CD4-positive, alpha-beta T cell treated with Interleukin-2 at 100 ng/mL for 4 hours (primary cell): ENCODE measurements around the gene ERICH6.

Experiments used
- DNase-seq: peaks from one replicate; pipeline ENCODE4 v3.0.0-alpha.2; 2020; ENCODE audit warnings: low spot score

ERICH6 gene

GRCh38 chr3:150613034-150613433 lies 90.7 kb downstream of the ERICH6 start:
- DNase-seq, result no peak

DNA sequence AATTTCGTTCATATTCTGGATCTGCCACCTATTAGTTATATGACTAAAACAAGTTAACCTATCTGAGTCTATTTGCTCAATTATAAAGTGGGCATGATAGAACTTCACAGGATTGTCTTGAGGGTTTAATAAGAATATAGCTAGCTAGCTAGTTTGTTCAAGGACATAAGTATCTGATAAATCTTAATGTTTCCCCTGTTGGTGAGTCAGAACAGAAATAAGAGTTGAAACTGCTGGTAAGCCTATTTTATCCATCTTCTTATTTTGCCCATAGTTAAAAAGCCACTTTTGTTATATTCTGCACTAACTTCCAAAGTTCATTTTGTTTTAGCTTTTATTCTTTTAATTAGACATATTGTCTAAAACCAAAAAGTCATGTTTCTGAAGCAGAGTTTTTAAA lies 91.2 kb downstream of the ERICH6 start:
- no peak for DNase-seq

DNA sequence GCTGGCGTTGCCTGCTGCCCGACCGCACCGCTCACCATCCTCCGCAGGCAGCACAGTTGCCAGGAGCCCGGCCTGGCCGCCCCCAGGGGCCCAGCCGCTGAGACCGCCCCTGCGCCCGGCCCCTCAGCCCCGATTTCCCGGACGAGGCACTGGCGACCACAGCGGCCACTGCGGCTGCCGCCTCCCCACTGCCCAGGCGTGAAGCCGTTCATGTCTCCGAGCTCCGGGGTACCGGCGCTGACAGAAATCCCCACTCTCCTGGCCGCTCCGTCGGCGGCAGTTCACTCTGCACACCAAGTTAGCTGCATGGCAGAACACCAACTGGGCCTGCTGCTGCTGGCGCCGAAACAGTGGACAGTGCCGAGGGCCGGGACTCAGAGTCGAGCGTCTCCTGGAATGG lies 92.1 kb downstream of the ERICH6 start:
- no peak for DNase-seq

- DNase-seq, result no peak
Observed at GRCh38 chr3:150610785-150611184, 92.9 kb downstream of the ERICH6 start.

DNA sequence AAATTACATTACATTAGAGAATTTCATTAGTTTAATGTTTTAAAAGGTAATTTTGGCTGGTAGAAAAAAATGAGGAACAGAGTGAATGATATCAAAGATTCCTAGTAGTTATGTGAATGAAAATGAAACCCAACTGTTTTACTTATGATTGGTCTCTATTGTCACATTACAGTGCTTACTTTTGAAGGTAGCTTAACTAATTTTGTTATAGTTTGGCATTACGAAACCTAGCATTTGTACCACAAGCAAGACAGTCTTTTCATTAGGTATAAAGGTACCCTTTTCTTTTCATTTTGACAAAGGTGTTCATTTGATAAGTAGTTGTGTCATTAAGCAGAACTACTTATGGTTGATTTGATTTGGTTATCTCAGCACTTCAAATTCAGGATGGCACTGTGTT lies 93.7 kb downstream of the ERICH6 start:
- DNase-seq, result no peak
